Renal cortical epithelial cell (primary cell): Measurements from ENCODE around the gene MRPS16. TPM values are rescaled to one million over a fixed set of nuclear protein-coding genes. Genes with fewer than 3 reads are reported as not detected.
A peak's percentile ranks its signal among the peaks of the same experiment; 100 is the strongest.

Experiments used
- DNase-seq: peaks from one replicate; pipeline ENCODE4 v3.0.0-alpha.2; 2011; ENCODE audit warnings: low read depth
- total RNA-seq: library from RNA; depleted of rRNA; stranded (reverse); fragments of >200 nt; gene quantifications from 2 replicates; pipeline ENCODE4 v1.2.3, GENCODE V29; 2014

The MRPS16 gene
- total RNA-seq, 1 donor from 2014 or later = 53.4 TPM

- DNase-seq = no peak
These were observed 12.5 kb downstream of the MRPS16 start for GRCh38 chr10:73239908-73240307.

- no peak for DNase-seq
These were observed 13.4 kb downstream of the MRPS16 start for GRCh38 chr10:73238990-73239566.

GRCh38 chr10:73234695-73235094 is 17.7 kb downstream of the MRPS16 start:
- DNase-seq = no peak

GRCh38 chr10:73233883-73234282 is 18.6 kb downstream of the MRPS16 start:
- DNase-seq = no peak

- no peak for DNase-seq
These were observed 19.6 kb downstream of the MRPS16 start for GRCh38 chr10:73232887-73233286.

GRCh38 chr10:73229567-73229966 is 22.9 kb downstream of the MRPS16 start:
- no peak for DNase-seq

- no peak for DNase-seq
These were observed 24.2 kb downstream of the MRPS16 start for GRCh38 chr10:73228247-73228646.

GRCh38 chr10:73226663-73227062 is 25.8 kb downstream of the MRPS16 start:
- no peak for DNase-seq

- DNase-seq = peak; percentile 24
These were observed 26.9 kb downstream of the MRPS16 start for GRCh38 chr10:73225518-73225917.

- DNase-seq = no peak
These were observed 31.5 kb downstream of the MRPS16 start for GRCh38 chr10:73220989-73221388.

- no peak for DNase-seq
These were observed 33.1 kb downstream of the MRPS16 start for GRCh38 chr10:73219384-73219783.

- peak; percentile 43 for DNase-seq
These were observed 33.8 kb downstream of the MRPS16 start for GRCh38 chr10:73218431-73219191.

GRCh38 chr10:73217628-73218027 is 34.8 kb downstream of the MRPS16 start:
- DNase-seq = no peak

- no peak for DNase-seq
These were observed 36.7 kb downstream of the MRPS16 start for GRCh38 chr10:73215749-73216148.

GRCh38 chr10:73211106-73211811 is 41.2 kb downstream of the MRPS16 start:
- no peak for DNase-seq

- DNase-seq = no peak
These were observed 41.9 kb downstream of the MRPS16 start for GRCh38 chr10:73210395-73211105.

- DNase-seq = peak; percentile 87
These were observed 42.7 kb downstream of the MRPS16 start for GRCh38 chr10:73209705-73210104.

GRCh38 chr10:73207883-73208282 is 44.6 kb downstream of the MRPS16 start:
- no peak for DNase-seq

GRCh38 chr10:73206385-73206784 is 46.1 kb downstream of the MRPS16 start:
- DNase-seq = no peak

GRCh38 chr10:73205890-73206289 is 46.6 kb downstream of the MRPS16 start:
- DNase-seq = no peak

- no peak for DNase-seq
These were observed 47.4 kb downstream of the MRPS16 start for GRCh38 chr10:73205081-73205480.
